Raji (cell line): Measurements from ENCODE around the gene CORO1A.

ENCODE experiments used
- POLR2A ChIP-seq: IDR thresholded peaks from 2 replicates; pipeline ENCODE4 v1.6.1; 2011; ENCODE audit warnings: low read depth, low read length, control low read depth; ENCODE audit not compliant: insufficient read depth

Gene CORO1A

DNA sequence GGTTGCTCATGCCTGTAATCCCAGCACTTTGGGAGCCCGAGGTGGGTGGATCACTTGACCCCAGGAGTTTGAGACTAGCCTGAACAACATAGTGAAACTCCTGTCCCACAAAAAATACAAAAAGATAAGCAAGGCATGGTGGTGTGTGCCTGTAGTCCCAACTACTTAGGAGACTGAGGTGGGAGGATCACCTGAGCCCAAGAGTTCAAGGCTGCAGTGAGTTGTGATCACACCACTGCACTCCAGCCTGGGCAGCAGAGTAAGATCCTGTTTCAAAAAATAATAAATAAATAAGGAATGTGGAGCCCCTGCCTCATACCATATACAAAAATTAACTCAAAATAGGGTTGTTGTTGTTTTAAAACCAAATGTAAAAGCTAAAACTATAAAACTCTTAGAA lies 26.2 kb upstream of the CORO1A start:
- TF ChIP-seq POLR2A: no peak

DNA sequence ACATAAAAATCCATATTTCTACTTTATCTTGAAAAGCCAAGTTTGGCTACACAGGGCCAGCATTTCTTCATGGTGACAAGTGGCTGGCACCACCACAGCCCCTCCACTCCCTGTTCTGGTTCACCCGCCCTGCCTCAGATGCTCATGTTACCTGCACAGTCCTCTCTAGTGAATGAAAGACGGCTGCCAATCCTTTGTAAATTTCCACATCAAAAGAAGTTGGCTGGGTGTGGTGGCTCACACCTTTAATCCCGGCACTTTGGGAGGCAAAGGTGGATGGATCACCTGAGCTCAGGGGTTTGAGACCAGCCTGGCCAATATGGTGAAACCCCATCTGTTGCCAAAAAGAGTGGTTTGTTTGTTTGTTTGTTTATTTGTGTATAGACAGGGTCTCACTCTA lies 19.9 kb upstream of the CORO1A start:
- no peak for TF ChIP-seq POLR2A

DNA sequence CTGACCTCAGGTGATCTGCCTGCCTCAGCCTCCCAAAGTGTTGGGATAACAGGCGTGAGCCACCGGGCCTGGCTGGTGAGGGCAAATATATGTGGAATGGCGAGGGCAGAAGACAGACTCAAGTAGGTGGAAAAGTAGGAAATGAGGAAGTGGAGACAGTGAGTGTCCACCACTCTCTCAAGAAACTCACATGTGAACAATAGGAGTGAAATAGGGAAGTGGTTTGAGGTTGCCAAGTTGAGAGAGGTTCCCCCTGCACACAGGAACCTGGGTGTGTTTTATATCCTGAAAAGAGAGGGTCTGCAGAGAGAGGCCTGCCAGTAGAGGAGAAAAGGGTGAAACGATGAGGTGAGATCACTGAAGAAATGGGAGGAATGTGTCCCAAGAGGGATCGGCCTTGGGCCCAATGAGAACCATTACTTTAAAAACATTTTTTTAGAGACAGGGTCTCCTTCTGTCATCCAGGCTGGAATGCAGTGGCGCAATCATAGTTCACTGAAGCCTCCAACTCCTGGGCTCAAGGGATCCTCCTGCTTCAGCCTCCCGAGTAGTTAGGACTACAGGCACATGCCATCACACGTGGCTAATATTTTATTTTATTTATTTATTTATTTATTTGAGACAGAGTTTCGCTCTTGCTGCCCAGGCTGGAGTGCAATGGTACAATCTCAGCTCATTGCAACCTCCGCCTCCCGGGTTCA lies 17.1 kb upstream of the CORO1A start:
- no peak for TF ChIP-seq POLR2A

DNA sequence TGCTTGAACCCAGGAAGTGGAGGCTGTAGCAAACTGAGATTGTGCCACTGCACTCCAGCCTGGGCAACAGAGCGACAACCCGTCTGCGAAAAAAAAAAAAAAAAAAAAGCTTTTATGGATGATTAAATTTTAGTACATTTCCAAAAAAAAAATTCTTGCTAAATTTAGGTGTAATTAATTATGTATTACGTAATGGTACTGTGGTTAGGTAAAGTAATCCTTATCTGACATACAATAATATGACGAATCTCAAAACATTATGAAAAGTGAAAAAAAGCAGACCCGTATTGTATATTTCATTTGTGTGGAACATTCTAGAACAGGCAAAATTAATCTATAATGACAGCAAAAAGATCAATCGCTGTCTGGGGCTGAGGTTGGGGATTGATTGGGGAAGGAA lies 10.3 kb upstream of the CORO1A start:
- no peak for TF ChIP-seq POLR2A

DNA sequence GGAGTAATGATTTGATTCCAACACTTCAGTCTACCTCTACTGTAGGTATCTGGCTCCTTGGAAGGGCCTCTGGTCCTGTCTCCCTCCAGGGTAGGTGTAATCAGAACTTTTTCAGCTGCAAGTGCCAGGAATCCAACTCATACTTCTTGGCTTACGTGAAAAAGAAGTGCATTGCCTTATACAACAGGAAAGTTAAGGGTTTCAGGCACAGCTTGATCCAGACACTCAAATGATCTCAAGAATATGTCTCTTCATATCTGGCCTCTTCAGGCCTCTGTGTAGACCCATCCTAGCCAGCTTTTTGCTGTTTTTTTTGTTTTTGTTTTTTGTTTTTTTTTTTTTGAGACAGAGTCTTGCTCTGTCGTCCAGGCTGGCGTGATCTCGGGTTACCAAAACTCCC lies 4.2 kb upstream of the CORO1A start:
- no peak for TF ChIP-seq POLR2A

DNA sequence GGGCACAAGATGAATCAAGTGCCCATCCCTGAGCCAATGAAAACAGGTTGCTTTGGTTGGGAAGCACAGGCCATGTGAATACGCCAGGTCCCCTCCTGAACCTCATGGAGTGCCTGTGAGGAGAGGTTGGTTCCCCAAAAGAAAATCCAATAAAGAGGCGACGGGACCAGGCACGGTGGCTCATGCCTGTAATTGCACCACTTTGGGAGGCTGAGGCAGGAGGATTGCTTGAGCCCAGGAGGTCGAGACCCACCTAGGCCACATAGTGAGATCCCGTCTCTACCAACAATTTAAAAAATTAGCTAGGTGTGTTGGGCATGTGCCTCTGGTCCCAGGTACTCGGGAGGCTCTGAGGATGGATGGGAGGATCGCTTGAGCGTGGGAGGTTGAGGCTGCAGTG lies 3.5 kb upstream of the CORO1A start:
- no peak for TF ChIP-seq POLR2A

DNA sequence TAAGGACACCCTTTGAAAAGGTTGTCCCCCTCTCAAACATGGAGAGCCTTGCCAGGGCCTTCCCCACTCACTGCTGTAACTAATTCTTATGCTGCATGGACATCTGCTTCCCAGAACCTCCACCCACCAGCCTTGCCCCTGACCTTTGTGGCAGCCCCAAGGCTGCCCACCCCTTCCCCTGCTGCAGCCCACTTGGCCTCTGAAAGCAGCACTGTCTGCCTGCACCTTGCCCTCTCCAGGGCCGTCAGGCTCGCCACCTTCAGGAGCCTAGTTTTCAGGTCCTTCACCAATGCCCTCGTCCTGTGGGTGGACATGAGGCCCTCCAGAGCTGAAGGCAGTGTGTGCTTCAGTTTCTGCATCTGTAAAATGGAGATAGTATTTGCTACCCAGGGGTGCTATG lies 2.7 kb upstream of the CORO1A start:
- no peak for TF ChIP-seq POLR2A

DNA sequence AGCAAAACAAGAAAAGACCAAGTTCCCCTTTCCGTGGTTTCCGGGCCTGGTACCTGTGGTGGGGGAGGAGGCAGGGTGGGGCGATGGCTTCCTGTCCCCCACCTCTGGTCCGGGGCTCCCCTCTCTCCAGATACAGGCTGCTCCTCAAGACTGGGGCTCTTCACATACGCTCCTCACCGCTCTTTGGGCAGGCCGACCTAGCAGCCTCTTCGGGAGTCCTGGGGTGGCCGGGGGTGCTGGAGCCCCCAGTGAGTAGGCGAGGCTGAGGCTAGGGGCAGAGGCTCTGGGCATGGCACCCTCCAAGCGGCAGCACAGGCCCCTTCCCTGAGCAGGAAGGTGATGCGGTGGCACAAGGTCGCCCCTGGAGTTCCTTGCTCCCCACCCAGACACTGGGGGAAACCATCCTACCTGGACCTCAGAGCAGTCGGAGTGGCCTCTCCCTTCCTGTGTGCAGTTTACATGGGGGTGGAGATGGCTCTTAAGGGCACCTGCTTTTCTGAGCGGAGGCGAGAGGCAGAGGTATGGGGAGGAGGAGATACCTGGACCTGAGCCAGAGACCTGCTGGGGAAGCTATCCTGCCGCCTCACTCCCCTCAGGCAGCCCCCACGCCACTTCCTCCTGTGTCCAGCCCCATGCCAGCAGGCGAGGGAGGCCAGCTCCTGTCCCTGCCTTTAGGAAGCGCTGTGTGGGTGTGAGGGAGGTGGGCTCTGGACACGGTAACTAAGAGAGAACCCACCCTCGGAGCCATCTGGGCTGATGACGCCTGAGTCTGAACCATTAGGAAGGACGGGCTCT lies 891 bp downstream of the CORO1A start:
- peak; percentile 75; the same call in 1 of the 2 replicates for TF ChIP-seq POLR2A

DNA sequence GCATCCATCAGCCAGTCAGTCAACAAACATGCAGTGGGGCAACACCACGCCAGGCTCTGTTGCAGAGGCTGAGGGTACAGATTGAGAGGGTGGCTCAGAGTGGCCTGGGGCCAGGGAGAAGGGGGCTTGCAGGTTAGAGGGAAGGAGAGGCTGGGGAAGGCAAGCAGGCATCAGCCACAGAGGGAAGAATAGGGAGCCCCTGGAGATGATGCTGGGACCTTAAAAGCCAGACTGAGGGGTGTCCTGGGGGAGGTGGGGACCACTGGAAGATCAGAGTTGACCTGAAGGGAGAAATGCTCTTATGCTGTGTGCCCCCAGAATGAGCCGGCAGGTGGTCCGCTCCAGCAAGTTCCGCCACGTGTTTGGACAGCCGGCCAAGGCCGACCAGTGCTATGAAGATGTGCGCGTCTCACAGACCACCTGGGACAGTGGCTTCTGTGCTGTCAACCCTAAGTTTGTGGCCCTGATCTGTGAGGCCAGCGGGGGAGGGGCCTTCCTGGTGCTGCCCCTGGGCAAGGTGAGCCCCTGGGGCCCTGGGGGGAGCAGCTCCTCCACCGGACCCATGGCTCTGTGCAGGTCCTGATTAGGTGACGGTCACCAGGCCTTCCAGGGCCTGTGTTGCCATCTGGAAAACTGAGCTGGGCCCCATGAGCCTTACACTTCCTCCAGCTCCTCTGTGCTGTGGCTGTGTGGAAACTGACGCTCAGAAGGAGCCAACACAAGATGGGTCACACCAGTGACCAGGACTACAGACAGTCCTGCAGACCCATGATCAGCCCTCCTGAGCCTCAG lies 1.7 kb downstream of the CORO1A start:
- TF ChIP-seq POLR2A: no peak; the same call in 1 of the 2 replicates

DNA sequence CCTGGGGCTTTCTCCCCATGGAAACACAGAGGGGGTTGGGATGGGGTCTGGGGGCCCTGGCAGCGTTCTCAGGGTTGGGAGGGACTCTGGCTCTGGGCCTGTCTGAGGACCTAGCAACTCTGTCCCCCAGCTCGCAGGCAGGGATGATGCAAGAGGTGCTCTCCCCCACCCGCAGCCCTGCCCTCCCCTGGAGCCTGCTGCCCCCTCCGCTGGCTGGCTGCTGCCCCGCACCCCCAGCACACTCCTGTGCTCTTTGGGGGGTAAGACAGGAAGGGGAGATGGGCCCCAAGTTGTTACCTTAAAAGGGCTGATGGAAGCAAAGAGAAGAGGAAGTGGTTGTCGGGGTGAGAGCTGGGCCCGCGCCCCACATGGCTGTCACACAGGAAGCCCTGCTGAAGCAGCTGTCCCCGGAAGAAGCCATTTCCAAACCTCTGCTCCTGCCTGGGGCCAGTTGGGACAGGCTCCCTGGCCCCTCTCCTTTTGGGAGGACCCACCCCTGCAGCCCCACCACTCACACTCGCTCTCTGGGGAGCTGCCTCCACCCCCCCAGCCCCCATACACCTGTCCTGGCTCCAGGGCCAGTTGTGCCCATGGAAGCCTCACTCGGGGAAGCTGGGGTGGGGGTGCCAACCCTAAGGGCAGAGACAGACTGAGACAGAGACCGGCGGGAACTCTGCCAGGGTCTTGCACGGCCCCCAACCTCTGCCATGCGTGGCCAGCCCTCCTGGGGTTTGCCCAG lies 2.5 kb downstream of the CORO1A start:
- no peak; the same call in none of the 2 replicates for TF ChIP-seq POLR2A

DNA sequence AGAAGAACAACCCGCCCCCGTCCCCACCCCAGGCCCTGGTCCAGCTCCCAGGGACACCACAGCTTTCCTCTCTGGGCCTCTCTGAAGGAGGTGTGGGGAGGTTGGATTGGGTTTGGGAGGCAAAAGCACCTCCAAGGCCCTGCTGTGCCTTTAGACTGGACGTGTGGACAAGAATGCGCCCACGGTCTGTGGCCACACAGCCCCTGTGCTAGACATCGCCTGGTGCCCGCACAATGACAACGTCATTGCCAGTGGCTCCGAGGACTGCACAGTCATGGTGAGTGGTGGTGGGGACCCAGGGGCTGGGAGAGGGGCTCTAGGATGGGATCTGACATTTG lies 3.0 kb downstream of the CORO1A start:
- no peak for TF ChIP-seq POLR2A

DNA sequence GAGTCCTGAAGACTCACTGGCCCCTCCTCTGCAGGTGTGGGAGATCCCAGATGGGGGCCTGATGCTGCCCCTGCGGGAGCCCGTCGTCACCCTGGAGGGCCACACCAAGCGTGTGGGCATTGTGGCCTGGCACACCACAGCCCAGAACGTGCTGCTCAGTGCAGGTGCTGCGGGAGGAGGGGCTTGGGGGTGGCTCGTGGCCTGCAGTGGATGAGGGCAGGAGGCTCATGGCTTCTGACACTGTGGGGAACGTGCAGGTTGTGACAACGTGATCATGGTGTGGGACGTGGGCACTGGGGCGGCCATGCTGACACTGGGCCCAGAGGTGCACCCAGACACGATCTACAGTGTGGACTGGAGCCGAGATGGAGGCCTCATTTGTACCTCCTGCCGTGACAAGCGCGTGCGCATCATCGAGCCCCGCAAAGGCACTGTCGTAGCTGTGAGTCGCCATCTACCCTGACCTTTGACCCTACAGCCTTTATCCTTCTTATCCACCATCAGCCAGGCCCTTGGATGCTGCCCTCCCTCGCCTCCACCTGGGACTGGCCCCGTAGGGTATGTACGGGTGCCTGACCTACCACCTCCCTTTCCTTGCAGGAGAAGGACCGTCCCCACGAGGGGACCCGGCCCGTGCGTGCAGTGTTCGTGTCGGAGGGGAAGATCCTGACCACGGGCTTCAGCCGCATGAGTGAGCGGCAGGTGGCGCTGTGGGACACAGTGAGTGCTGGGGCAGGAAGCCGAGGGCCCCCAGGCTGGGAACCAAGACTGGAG lies 3.6 kb downstream of the CORO1A start:
- peak; percentile 10; the same call in 1 of the 2 replicates for TF ChIP-seq POLR2A

DNA sequence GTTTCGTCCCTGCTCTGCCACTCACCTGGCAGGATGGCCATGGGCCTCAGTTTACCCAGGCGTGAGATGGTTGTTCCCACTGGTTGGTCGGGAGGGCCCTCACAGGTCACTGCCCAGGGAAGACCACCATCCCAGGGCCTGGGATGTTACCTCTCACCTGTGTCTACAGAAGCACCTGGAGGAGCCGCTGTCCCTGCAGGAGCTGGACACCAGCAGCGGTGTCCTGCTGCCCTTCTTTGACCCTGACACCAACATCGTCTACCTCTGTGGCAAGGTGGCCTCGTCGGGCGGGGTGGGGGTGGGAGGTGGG lies 4.1 kb downstream of the CORO1A start:
- no peak for TF ChIP-seq POLR2A

DNA sequence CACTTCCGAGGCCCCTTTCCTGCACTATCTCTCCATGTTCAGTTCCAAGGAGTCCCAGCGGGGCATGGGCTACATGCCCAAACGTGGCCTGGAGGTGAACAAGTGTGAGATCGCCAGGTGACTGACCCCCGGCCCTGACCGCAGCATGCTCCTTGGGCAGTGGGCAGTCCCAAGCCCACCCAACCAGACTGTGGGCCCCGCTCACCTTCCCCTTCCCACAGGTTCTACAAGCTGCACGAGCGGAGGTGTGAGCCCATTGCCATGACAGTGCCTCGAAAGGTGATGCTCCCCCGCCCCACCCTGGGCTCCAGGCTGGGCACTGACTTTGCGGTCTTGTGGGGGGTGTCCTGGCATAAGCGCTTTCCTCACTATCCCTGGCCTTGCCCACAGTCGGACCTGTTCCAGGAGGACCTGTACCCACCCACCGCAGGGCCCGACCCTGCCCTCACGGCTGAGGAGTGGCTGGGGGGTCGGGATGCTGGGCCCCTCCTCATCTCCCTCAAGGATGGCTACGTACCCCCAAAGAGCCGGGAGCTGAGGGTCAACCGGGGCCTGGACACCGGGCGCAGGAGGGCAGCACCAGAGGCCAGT lies 4.7 kb downstream of the CORO1A start:
- TF ChIP-seq POLR2A: 0 out of 2 replicates have a peak, but pooled peaks have one; percentile 13
